Fibroblast of mammary gland (primary cell): ENCODE data around the gene TENT5C.

Experiments
- DNase-seq: peaks from one replicate; pipeline ENCODE4 v3.0.0-alpha.2; 2010; ENCODE audit warnings: low read depth
- H3K4me3 ChIP-seq: 2 replicates; pipeline ENCODE4 v1.5.1; 2011; ENCODE audit warnings: low read depth, mild to moderate bottlenecking, low read length, moderate library complexity; ENCODE audit not compliant: control insufficient read depth
- CTCF ChIP-seq: conservative IDR thresholded peaks from 2 replicates; pipeline ENCODE4 v1.5.1; 2011; ENCODE audit warnings: low read depth, low read length, inconsistent platforms; ENCODE audit not compliant: control insufficient read depth, insufficient read depth

TENT5C gene

GRCh38 chr1:117660271-117660965 lies 54.6 kb downstream of the TENT5C start:
- H3K4me3 ChIP-seq = no peak overlapping the region
- no peak for DNase-seq

GRCh38 chr1:117661027-117661426 lies 55.2 kb downstream of the TENT5C start:
- no peak for TF ChIP-seq CTCF
- DNase-seq = no peak
- no peak overlapping the region for H3K4me3 ChIP-seq

More at GRCh38 chr1:117660271-117660965, 54.6 kb downstream of the TENT5C start:
- no peak for TF ChIP-seq CTCF

DNA sequence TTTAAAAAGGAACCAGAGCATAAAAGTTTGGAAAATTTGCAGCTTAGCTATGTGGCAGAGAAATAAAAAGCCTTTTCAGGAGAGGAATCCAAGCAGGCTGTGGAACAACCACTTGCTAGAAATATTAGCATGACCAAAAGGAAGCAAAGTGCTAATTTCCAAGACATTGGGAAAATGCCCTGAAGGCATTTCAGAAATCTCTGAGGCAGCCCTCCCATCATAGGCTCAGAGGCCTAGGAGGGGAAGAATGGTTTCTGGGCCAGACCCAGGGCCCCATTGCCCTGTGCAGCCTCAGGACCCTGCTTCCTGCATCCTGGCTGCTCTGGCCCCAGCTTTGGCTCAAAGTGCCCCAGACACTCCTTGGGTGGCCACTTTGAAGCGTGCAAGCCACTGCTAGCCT lies 56.8 kb downstream of the TENT5C start:
- no peak overlapping the region for H3K4me3 ChIP-seq
- no peak for DNase-seq
- no peak for TF ChIP-seq CTCF

DNA sequence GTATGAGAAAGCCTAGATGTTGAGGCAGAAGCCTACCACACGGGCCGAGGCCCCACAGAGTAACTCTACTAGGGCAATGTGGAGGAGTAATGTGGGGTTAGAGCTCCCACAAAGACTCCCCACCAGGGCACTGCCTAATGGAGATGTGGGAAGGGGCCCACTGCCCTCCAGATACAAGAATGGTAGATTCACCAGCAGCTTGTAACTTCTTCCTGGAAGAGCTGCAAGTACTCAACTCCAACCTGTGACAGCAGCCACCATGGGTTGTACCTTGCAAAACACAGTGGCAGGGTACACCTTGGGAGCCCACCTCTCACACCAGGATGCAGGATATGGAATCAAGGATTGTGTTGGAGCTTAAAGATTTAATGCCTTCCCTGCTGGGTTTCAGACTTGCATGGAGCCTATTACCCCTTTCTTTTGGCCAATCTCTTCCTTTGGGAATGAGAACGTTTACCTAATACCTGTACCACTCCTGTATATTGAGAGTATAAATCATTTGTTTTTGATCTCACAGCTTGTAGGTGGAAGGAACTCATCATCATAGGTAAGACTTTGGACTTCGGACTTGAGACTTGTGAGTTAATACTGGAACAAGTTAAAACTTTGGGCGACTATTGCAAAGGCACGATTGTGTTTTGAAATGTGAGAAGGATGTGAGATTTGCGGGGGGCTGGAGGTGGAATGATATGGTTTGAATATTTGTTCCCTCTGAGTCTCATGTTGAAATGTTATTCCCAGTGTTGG lies 57.5 kb downstream of the TENT5C start:
- DNase-seq = no peak
- TF ChIP-seq CTCF = no peak
- H3K4me3 ChIP-seq = no peak overlapping the region

DNA sequence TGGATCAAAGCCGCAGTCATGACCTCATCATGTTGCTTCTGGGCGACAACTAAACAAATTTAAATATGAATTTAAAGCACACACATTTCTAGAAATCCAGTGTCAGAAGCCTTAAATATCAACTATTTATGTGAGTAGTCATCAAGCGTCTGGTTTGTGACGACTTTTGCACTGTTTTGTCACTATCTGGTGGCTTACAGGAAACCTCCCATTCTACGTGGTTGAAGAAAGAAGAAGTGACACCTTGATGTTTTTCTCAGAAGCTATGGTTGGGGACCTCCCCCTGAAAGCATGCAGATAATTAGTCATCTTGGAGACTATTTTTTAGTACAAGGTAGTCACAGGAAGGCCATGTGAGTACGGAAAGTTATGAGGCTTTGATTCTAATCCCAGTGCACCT lies 58.5 kb downstream of the TENT5C start:
- no peak for DNase-seq
- TF ChIP-seq CTCF = no peak
- no peak overlapping the region for H3K4me3 ChIP-seq

DNA sequence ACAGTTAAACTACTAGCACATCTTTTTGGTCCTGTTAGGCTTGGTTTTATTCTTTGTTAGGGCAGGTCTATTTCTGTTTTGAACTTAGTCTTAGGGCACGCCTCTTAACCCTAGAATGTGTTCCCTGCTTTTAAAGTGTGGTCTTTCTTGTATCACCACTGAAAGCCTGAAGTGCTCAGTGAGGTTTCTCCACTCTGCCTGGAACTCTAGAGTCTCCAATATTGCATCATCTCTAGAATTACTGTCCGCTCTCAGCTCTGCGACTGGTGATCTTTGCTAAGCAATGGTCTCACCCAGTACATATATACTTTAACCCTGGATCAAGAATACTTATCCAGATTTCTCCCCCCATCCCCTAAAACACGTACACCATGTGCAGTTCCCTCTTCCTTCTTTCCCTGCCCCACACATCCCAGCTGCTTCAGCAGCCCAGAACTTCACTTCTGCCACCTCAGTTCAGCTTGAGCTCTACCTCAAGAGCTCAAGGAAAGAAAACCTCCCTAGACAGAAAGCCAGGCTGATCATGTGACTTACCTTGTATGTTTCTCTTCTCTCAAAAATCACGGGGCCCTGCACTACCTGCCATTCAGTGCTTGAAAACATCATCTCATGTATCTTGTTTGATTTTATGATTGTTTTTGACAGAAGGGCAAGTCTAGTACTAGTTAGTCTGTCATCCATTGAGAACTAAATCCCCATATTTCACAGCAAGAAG lies 59.9 kb downstream of the TENT5C start:
- DNase-seq = no peak
- no peak overlapping the region for H3K4me3 ChIP-seq
- no peak for TF ChIP-seq CTCF
